K562 (cell line): Measurements from ENCODE around the gene RRAD. TPM values are rescaled to one million over a fixed set of nuclear protein-coding genes. Genes with fewer than 3 reads are reported as not detected.

Experiments used
- EZH2 ChIP-seq: IDR thresholded peaks from 2 replicates; pipeline ENCODE4 v1.6.1; 2012; ENCODE audit warnings: low read depth, mild to moderate bottlenecking, inconsistent platforms, low read length, borderline replicate concordance
- L3MBTL2 ChIP-seq: fragments of 450-650 bp; IDR thresholded peaks from 2 replicates; pipeline ENCODE4 v1.6.1; 2016; ENCODE audit warnings: mild to moderate bottlenecking, moderate library complexity
- MTA3 ChIP-seq: fragments of 450-650 bp; formaldehyde crosslinking; IDR thresholded peaks from 2 replicates; pipeline ENCODE4 v1.6.1; 2017; ENCODE audit warnings: mild to moderate bottlenecking, borderline replicate concordance
- NFRKB ChIP-seq: fragments of 450-650 bp; IDR thresholded peaks from 2 replicates; pipeline ENCODE4 v1.6.1; 2016; ENCODE audit warnings: low read depth
- NFYB ChIP-seq: IDR thresholded peaks from 2 replicates; pipeline ENCODE4 v1.6.1; 2011; ENCODE audit warnings: mild to moderate bottlenecking, moderate library complexity; ENCODE audit not compliant: insufficient read length; ENCODE audit errors: extremely low read depth
- PATZ1 ChIP-seq: fragments of 250-450 bp; sonication (Bioruptor Pico); IDR thresholded peaks from 2 replicates; pipeline ENCODE4 v1.5.0; 2020; ENCODE audit warnings: mild to moderate bottlenecking, borderline replicate concordance
- POLR3G ChIP-seq: IDR thresholded peaks from 2 replicates; pipeline ENCODE4 v1.6.1; 2011; ENCODE audit not compliant: insufficient read length, insufficient replicate concordance; ENCODE audit errors: extremely low read depth
- ZMIZ1 ChIP-seq, 2 experiments: fragments of 150-350 bp in 1 of 2; IDR thresholded peaks; 2 replicates each; pipeline ENCODE4 v1.6.1; 2012 to 2016; ENCODE audit warnings: low read depth in 2 of 2, low read length in 2 of 2, mild to moderate bottlenecking in 1 of 2, moderate library complexity in 1 of 2
- ZNF644 ChIP-seq: fragments of 200-800 bp; sonication (Bioruptor generic); IDR thresholded peaks from 2 replicates; pipeline ENCODE4 v1.6.1; 2016; ENCODE audit warnings: low read depth, missing genetic modification characterization, missing compliant biosample characterization
- polyA plus RNA-seq, 8 experiments: library from polyadenylated mRNA; depleted of rRNA in 4 of 8; stranded (reverse) in 5 of 8; unstranded in 3 of 8; fragments of >200 nt; fragmentation: Nextera tagmentation in 2 of 8; fragmentation: Illumina TruSeq in 1 of 8; extraction: Ambion mirVana in 2 of 8; extraction: Trizol in 1 of 8; gene quantifications; 2 replicates each; pipeline versions ENCODE4 v1.2.1 to v1.2.3, GENCODE V29; 2011 to 2014; ENCODE audit warnings: inconsistent platforms in 1 of 8, missing spikeins in 1 of 8
- total RNA-seq, 7 experiments: library from RNA; depleted of rRNA in 6 of 7; stranded (reverse); fragments of >200 nt in 6 of 7; fragmentation: Illumina TruSeq in 2 of 7; extraction: Trizol in 2 of 7; gene quantifications; 2 replicates each; pipeline versions ENCODE4 v1.2.1 to v1.2.3, GENCODE V29; 2011 to 2021; ENCODE audit warnings: low replicate concordance in 1 of 7
- TF ChIP-seq, protein P1 (sequence below): fragments of 450-650 bp; IDR thresholded peaks from 2 replicates; pipeline ENCODE4 v1.6.1; 2016; ENCODE audit warnings: borderline replicate concordance
- TF ChIP-seq, protein P2 (sequence below): fragments of 450-650 bp; IDR thresholded peaks from one replicate; pipeline ENCODE4 v1.6.1; 2018; ENCODE audit warnings: mild to moderate bottlenecking, moderate library complexity; ENCODE audit not compliant: partially characterized antibody
- TF ChIP-seq, protein P3 (sequence below): fragments of 450-650 bp; conservative IDR thresholded peaks from 2 replicates; pipeline ENCODE4 v1.6.1; 2016; ENCODE audit warnings: missing genetic modification characterization, low read depth, mild to moderate bottlenecking, control low read depth, missing compliant biosample characterization
- TF ChIP-seq, protein P4 (sequence below), 2 experiments: fragments of 200-800 bp in 1 of 2; sonication (Bioruptor generic) in 1 of 2; sonication (generic) in 1 of 2; formaldehyde crosslinking in 1 of 2; IDR thresholded peaks in 1 of 2; conservative IDR thresholded peaks in 1 of 2; 2 replicates each; pipeline versions ENCODE4 v1.5.0 to v1.6.1; 2016 to 2020; ENCODE audit warnings: missing compliant biosample characterization in 1 of 2, missing genetic modification characterization in 1 of 2, missing genetic modification reagents in 1 of 2

The RRAD gene
- total and polyA plus RNA-seq, 9 of the 15 experiments (the other 6 are each of a cell fraction or from before 2014, with no cell fraction given), result 0.09 to 0.20 (median 0.13) TPM; not detected in 5

DNA sequence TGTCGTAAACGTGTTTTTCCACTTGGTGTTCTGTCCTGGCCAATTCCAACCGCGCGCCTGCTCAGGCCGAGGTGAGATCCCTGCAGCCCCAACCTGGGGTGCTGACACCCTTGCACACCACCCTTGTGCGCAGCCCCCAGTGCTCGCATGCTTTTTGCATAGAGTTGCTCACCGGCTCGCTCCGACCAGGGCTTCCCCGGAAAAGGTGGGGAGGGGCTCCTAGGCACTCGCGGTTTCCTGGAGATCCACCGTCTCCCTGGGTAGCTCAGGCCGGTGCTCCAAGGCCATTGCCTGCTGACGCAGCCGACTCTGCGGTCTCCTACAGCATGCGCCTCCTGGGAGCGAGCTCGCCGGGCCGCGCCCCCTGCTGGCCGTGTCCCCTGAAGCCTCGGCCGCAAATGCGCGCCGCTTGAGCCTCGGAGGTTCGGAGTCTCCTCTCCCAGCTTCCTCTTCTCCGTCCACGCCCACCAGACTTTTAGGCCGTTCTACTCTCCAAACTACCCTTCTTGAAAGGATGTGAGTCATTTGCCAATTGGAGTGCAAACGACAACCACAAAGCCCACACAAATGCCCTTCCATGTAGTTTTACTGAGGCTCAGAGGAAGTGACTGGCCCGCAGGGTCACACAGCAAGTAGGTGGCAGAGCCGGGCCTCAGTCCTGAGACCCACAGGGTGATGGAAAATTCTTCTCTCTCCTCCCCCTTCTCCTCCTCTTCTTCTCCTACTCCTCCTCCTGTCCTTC lies 52.2 kb downstream of the RRAD start (continued):
- TF ChIP-seq ZMIZ1 (IDR thresholded peaks at IDR 0.05; ENCODE audit: low read depth in 2 of 2, low read length in 2 of 2) (no peak), ZNF644 (no peak), PATZ1 (CRISPR knock-in tag) (no peak), NFRKB (no peak), POLR3G (no peak), NFYB (no peak), EZH2 (no peak), L3MBTL2 (peak; percentile 97), MTA3 (peak; percentile 87)
- TF ChIP-seq, protein P1, sequence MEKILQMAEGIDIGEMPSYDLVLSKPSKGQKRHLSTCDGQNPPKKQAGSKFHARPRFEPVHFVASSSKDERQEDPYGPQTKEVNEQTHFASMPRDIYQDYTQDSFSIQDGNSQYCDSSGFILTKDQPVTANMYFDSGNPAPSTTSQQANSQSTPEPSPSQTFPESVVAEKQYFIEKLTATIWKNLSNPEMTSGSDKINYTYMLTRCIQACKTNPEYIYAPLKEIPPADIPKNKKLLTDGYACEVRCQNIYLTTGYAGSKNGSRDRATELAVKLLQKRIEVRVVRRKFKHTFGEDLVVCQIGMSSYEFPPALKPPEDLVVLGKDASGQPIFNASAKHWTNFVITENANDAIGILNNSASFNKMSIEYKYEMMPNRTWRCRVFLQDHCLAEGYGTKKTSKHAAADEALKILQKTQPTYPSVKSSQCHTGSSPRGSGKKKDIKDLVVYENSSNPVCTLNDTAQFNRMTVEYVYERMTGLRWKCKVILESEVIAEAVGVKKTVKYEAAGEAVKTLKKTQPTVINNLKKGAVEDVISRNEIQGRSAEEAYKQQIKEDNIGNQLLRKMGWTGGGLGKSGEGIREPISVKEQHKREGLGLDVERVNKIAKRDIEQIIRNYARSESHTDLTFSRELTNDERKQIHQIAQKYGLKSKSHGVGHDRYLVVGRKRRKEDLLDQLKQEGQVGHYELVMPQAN, result peak; percentile 12; the same call in 1 of the 2 replicates
- TF ChIP-seq, protein P2, sequence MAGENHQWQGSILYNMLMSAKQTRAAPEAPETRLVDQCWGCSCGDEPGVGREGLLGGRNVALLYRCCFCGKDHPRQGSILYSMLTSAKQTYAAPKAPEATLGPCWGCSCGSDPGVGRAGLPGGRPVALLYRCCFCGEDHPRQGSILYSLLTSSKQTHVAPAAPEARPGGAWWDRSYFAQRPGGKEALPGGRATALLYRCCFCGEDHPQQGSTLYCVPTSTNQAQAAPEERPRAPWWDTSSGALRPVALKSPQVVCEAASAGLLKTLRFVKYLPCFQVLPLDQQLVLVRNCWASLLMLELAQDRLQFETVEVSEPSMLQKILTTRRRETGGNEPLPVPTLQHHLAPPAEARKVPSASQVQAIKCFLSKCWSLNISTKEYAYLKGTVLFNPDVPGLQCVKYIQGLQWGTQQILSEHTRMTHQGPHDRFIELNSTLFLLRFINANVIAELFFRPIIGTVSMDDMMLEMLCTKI, result no peak
- TF ChIP-seq, protein P3, sequence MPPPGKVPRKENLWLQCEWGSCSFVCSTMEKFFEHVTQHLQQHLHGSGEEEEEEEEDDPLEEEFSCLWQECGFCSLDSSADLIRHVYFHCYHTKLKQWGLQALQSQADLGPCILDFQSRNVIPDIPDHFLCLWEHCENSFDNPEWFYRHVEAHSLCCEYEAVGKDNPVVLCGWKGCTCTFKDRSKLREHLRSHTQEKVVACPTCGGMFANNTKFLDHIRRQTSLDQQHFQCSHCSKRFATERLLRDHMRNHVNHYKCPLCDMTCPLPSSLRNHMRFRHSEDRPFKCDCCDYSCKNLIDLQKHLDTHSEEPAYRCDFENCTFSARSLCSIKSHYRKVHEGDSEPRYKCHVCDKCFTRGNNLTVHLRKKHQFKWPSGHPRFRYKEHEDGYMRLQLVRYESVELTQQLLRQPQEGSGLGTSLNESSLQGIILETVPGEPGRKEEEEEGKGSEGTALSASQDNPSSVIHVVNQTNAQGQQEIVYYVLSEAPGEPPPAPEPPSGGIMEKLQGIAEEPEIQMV (tag), result no peak
- TF ChIP-seq, protein P4, sequence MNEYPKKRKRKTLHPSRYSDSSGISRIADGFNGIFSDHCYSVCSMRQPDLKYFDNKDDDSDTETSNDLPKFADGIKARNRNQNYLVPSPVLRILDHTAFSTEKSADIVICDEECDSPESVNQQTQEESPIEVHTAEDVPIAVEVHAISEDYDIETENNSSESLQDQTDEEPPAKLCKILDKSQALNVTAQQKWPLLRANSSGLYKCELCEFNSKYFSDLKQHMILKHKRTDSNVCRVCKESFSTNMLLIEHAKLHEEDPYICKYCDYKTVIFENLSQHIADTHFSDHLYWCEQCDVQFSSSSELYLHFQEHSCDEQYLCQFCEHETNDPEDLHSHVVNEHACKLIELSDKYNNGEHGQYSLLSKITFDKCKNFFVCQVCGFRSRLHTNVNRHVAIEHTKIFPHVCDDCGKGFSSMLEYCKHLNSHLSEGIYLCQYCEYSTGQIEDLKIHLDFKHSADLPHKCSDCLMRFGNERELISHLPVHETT (CRISPR knock-in tag; conservative IDR thresholded peaks at IDR 0.05 in 1 of 2, IDR thresholded peaks at IDR 0.05 in 1 of 2), result no peak
